AG04449 (cell line): ENCODE results near the gene FBXW11.

ENCODE experiments used
- CTCF ChIA-PET: fragments of 350-600 bp; formaldehyde crosslinking; extraction: SDS; loops from one replicate; lab custom pipeline; 2021; ENCODE audit warnings: antibody characterized with exemption; lab: Yijun Ruan, JAX
- POLR2A ChIA-PET: fragments of 400-600, 350-600 bp; formaldehyde crosslinking; extraction: SDS; loops from one replicate; lab custom pipeline; 2020; ENCODE audit warnings: antibody characterized with exemption, inconsistent platforms; lab: Yijun Ruan, JAX
- DNase-seq: peaks from one replicate; pipeline ENCODE4 v3.0.0-alpha.2; 2010; ENCODE audit warnings: low read depth, low spot score
- H3K4me3 ChIP-seq: 2 replicates; pipeline ENCODE4 v1.5.1; 2011; ENCODE audit warnings: low read depth, mild to moderate bottlenecking, control low read depth, low read length
- CTCF ChIP-seq: IDR thresholded peaks from one replicate; pipeline ENCODE4 v1.5.1; 2011; ENCODE audit warnings: mild to moderate bottlenecking, moderate library complexity, low read length, control low read depth, inconsistent platforms; ENCODE audit not compliant: insufficient read depth; ENCODE audit errors: missing control alignments

The FBXW11 gene

DNA sequence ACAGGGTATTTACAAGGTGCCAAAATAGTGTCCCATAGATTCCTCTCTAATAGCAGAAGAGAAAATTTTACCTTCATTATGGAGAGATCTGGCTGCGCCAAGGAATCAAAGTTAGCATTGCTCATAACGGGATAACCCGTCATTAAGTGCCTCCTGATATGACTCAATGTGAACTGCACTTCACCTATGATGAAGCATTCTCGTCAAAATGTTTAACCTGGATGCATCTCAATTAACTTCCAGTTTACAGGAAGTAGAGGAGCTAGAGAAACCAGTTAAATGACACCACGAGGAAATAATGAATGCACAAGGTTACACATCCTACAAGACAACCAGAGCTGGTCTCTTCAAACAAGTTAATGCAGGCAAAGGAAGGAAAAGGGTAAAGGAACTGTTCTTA lies 17.2 kb downstream of the FBXW11 start:
- no peak for TF ChIP-seq CTCF
- no peak overlapping the region for H3K4me3 ChIP-seq
- POLR2A ChIA-PET = no interaction called here
- CTCF ChIA-PET = no interaction called here
- no peak for DNase-seq

GRCh38 chr5:171986772-171987171 lies 19.7 kb downstream of the FBXW11 start:
- no peak overlapping the region for H3K4me3 ChIP-seq
- no peak for TF ChIP-seq CTCF
- ChIA-PET POLR2A (no interaction called here), CTCF (interaction anchor here (1.1 to 2.5 kb wide), 5 partner anchors 10 to 78 kb away, joined by 3 to 10 read pairs (median 6); no protein-coding TSS in a partner anchor)
- DNase-seq = no peak

DNA sequence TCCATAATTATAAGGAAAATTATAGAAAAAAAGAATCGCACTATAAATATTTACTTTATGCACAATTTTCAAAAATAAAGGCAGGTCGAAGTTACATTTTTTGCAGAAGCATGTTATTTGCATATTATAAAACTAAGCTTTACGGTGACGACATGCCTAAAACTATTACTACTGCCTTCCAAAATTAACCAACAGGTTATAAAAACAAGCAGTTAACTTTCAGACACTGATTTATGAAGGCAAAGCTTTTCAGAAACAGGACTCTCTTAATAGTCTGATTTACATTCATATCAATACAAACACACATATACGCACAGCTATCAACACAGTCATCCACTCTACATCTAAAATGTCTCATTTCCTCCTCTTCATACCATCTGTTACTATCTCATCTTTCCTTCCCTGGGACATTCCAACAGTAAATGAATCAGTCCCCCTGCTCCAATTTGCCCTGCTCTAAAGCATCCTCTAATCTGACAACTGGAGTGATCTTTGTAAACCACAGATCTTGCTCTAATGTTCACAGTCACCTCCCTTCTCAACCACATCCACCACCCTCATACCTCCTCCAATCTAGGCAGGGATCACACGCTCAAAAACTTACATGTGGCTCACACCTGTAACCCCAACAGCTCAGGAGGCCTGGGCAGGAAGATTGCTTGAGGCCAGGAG lies 21.6 kb downstream of the FBXW11 start:
- DNase-seq = peak; percentile 61
- POLR2A ChIA-PET = interaction anchor here (0.9 to 1.3 kb wide), 2 partner anchors 21 to 23 kb away, joined by 3 to 7 read pairs; partner anchors contain the start of gene FBXW11

GRCh38 chr5:171981847-171982246 lies 24.6 kb downstream of the FBXW11 start:
- ChIA-PET CTCF (no interaction called here), POLR2A (no interaction called here)
- H3K4me3 ChIP-seq = no peak overlapping the region
- no peak for DNase-seq
- TF ChIP-seq CTCF = no peak

More for the DNA sequence above, 21.6 kb downstream of the FBXW11 start:
- no peak overlapping the region for H3K4me3 ChIP-seq
- no peak for TF ChIP-seq CTCF
- CTCF ChIA-PET = interaction anchor here (0.9 to 2.9 kb wide), 8 partner anchors 12 to 204 kb away, joined by 3 to 11 read pairs (median 6); partner anchors contain the start of gene STK10

GRCh38 chr5:171980792-171981191 lies 25.6 kb downstream of the FBXW11 start:
- DNase-seq = no peak
- POLR2A ChIA-PET = no interaction called here
- CTCF ChIA-PET = interaction anchor here (0.8 kb wide), 1 partner anchor 16 kb away, joined by 3 read pairs; no protein-coding TSS in a partner anchor
- no peak overlapping the region for H3K4me3 ChIP-seq
- no peak for TF ChIP-seq CTCF

- CTCF ChIA-PET = no interaction called here
Observed at GRCh38 chr5:171979606-171980005, 26.8 kb downstream of the FBXW11 start.

More at GRCh38 chr5:171979606-171980005, 26.8 kb downstream of the FBXW11 start:
- no peak overlapping the region for H3K4me3 ChIP-seq
- POLR2A ChIA-PET = no interaction called here
- TF ChIP-seq CTCF = no peak
- DNase-seq = no peak
